GM12801 (cell line): ENCODE measurements around the gene TMEM190.

ENCODE experiments used
- CTCF ChIP-seq: IDR thresholded peaks from one replicate; pipeline ENCODE4 v1.5.1; 2011; ENCODE audit warnings: control low read depth; ENCODE audit not compliant: insufficient read length; ENCODE audit errors: extremely low read depth

TMEM190 gene

GRCh38 chr19:55376241-55376933, at the start of gene TMEM190:
TSS of gene TMEM190 (plus strand) at chr19:55376826. CDS start at chr19:55376854, 28 bp downstream.
- no peak for TF ChIP-seq CTCF

- no peak for TF ChIP-seq CTCF
Observed at GRCh38 chr19:55333870-55334269, 42.8 kb upstream of the TMEM190 start.

- no peak for TF ChIP-seq CTCF
Observed at GRCh38 chr19:55336101-55336500, 40.5 kb upstream of the TMEM190 start.

- no peak for TF ChIP-seq CTCF
Observed at GRCh38 chr19:55339105-55339888, 37.3 kb upstream of the TMEM190 start, which contains the start of gene KMT5C. TSS of gene KMT5C (plus strand) at chr19:55339876. CDS start at chr19:55341937, 2,061 bp downstream.

- no peak for TF ChIP-seq CTCF
Observed at GRCh38 chr19:55339889-55340783, 36.5 kb upstream of the TMEM190 start.

GRCh38 chr19:55340784-55341147, 35.9 kb upstream of the TMEM190 start:
- no peak for TF ChIP-seq CTCF

- TF ChIP-seq CTCF = no peak
Observed at GRCh38 chr19:55341171-55341588, 35.4 kb upstream of the TMEM190 start.
